Measurements from ENCODE around the gene CCNE1. TPM values are rescaled to one million over a fixed set of nuclear protein-coding genes. Genes with fewer than 3 reads are reported as not detected.

CCNE1 gene
- total and polyA plus RNA-seq, 3 experiments from 2014 or later, result 1.3 to 33.9 (median 30.3) TPM

DNA sequence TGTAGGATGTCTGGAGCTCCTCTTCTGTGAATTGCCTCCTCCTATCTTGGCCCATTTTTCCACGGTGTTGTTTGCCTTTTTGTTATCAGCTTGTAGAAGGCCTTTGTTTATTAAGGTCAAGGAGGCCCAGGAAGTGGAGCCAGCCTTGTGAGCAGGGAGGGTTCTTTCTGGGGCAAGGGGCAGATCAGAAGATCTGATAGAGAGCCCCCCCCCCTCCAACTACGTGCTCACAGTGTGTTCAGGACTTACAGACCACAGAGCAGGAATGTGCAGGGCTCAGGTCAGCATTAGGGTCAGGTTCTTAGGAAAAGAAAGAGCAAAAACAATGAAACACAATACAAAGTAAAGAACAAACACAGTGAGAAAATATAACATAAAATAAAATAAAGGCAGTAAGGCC lies 59.4 kb downstream of the CCNE1 start:
- Histone ChIP-seq H3K36me3 (ENCODE audit: insufficient read depth, low read length) (no peaks in the 10 kb centered on the region), H3K27me3 (ENCODE audit: insufficient read depth, low read length, poor library complexity, severe bottlenecking) (no peaks in the 10 kb centered on the region), H3K4me1 (ENCODE audit: insufficient read depth, low read length) (no peaks in the 10 kb centered on the region), H3K4me3 (ENCODE audit: low read length) (no peak overlapping the region), H3K27ac (ENCODE audit: low read depth, low read length) (no peak overlapping the region), H3K9me3 (ENCODE audit: low read length) (no peaks in the 10 kb centered on the region)
- H3K27me3 Mint-ChIP-seq, result peaks cover 10 to 26% of the 10 kb centered on the region in 2 donors
- H3K9me3 Mint-ChIP-seq, result peaks cover 0 to 13% (median 11%) of the 10 kb centered on the region in 5 donors
- CTCF ChIA-PET, result interaction anchor here (0.6 to 9.3 kb wide), 8 partner anchors 14 to 147 kb away, joined by 3 to 112 read pairs (median 4); no protein-coding TSS in a partner anchor
- POLR2A ChIA-PET, result interaction anchor here (0.6 kb wide), 1 partner anchor 110 kb away, joined by 3 read pairs; no protein-coding TSS in a partner anchor
- peaks cover 6 to 10% (median 7%) of the 10 kb centered on the region in 3 donors for H3K4me1 Mint-ChIP-seq
- no peak for DNase-seq
- H3K4me3 Mint-ChIP-seq, result peak overlapping the region in 1 of 7 donors; percentile 43
- H3K36me3 Mint-ChIP-seq, result no peaks in the 10 kb centered on the region
- H3K27ac Mint-ChIP-seq, result peak overlapping the region in 1 of 8 donors; percentile 81

DNA sequence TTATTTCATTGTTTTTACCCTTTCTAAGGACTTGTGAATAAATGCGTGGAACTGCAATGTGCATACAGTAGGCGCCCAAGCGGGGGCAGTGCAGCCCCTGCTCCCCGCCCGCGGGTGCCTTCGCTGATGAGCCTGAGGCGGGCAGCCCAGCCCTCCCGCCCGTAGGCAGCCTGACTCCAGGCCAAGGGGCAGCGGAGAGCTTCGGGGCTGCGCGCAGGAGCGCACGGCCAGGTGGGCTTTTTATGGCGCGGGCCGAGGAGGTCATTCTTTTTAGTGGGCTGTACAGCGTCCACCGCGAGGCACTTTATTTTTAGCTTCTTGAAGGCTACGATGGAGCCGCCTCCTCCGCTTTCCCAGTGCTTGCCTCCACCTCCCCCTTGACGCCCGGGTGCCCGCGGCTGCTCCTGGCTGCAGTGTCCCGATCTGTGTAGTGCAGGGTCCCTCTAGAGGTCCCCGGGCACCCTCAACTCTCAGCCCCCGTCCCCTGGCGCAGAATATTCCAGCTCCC lies 60.5 kb downstream of the CCNE1 start:
- Histone ChIP-seq H3K4me1 (ENCODE audit: insufficient read depth, low read length) (no peaks in the 10 kb centered on the region), H3K4me3 (ENCODE audit: low read length) (no peak overlapping the region), H3K27ac (ENCODE audit: low read depth, low read length) (no peak overlapping the region), H3K36me3 (ENCODE audit: insufficient read depth, low read length) (no peaks in the 10 kb centered on the region), H3K27me3 (ENCODE audit: insufficient read depth, low read length, poor library complexity, severe bottlenecking) (no peaks in the 10 kb centered on the region), H3K9me3 (ENCODE audit: low read length) (no peaks in the 10 kb centered on the region)
- peaks cover 6 to 14% (median 11%) of the 10 kb centered on the region in 3 donors for H3K4me1 Mint-ChIP-seq
- ChIA-PET POLR2A (interaction anchor here (0.6 kb wide), 1 partner anchor 34 kb away, joined by 3 read pairs; no protein-coding TSS in a partner anchor), CTCF (interaction anchor here (0.7 to 9.3 kb wide), 18 partner anchors 14 to 188 kb away, joined by 3 to 112 read pairs (median 6); partner anchors contain the start of gene C19orf12)
- H3K27ac Mint-ChIP-seq, result no peak overlapping the region
- no peaks in the 10 kb centered on the region for H3K36me3 Mint-ChIP-seq
- H3K9me3 Mint-ChIP-seq, result peaks cover 0 to 8% (median 4%) of the 10 kb centered on the region in 5 donors
- H3K27me3 Mint-ChIP-seq, result peaks cover 10 to 30% of the 10 kb centered on the region in 2 donors
- peak overlapping the region; percentile 20 to 78 (median 59) for H3K4me3 Mint-ChIP-seq
- peak in 1 of 5 donors; percentile 10 for DNase-seq

DNA sequence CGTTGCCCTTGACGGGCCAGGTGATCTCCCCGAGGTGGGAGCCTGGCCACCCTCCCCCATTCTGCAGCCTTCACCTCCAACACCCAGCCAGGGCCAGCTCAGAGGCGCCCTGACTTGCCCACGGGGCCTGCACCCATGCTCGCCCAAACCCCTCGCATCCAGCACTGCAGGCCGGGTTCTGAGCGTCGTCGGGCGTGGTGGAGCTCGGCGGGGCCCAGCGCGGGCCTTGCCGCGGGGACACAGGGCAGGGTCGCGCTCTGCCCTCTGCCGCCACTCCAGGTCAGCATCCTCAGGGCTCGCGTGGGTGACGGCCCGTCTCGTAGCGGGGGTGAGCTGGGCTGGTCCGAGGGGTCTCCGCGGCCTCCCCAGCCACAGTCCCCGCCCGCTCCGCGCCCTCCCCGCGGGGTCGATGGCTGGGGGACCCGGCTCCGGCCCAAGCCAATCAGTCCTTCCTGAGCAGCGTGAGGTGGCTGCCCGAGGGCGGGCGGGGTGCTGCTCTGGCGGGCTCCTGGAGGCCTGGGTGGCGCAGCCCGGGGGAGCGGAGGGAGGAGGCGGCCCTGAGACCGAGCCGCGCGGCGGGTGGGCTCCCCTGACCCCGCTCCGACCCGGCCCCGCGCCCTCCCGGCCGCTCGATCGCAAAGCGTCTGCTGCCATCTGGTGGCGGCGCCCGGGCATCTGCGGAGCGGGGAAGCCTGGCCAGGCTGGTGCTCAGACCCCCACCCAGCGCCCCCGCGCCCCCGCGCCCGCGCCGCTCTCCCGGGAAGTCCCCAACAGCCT lies 61.4 kb downstream of the CCNE1 start:
- ChIA-PET CTCF (interaction anchor here (0.7 to 9.3 kb wide), 16 partner anchors 15 to 187 kb away, joined by 3 to 112 read pairs (median 6); partner anchors contain the start of gene C19orf12), POLR2A (no interaction called here)
- Histone ChIP-seq H3K27ac (ENCODE audit: low read depth, low read length) (no peak overlapping the region), H3K4me1 (ENCODE audit: insufficient read depth, low read length) (no peaks in the 10 kb centered on the region), H3K36me3 (ENCODE audit: insufficient read depth, low read length) (no peaks in the 10 kb centered on the region), H3K27me3 (ENCODE audit: insufficient read depth, low read length, poor library complexity, severe bottlenecking) (no peaks in the 10 kb centered on the region), H3K9me3 (ENCODE audit: low read length) (no peaks in the 10 kb centered on the region), H3K4me3 (ENCODE audit: low read length) (peak overlapping the region; percentile 32)
- Mint-ChIP-seq H3K4me3 (peak overlapping the region in 6 of 7 donors; percentile 41 to 78 (median 66)), H3K27me3 (peaks cover 10 to 32% of the 10 kb centered on the region in 2 donors), H3K27ac (no peak overlapping the region), H3K4me1 (peaks cover 6 to 14% (median 11%) of the 10 kb centered on the region in 3 donors), H3K9me3 (peaks cover 0 to 3% (median 0%) of the 10 kb centered on the region in 5 donors), H3K36me3 (no peaks in the 10 kb centered on the region)
- DNase-seq, result peak; percentile 52 to 76 (median 65)

Other genes starting within 250 kb of the CCNE1 start
- 100 to 1,000 TPM; 150 to 156 TPM for gene POP4, start 205.7 kb upstream of the CCNE1 start, total RNA-seq
- gene POP4, start 205.7 kb upstream of the CCNE1 start, polyA plus RNA-seq, result 145 TPM
- 10 to 100 TPM; 21.3 to 23.0 TPM for gene PLEKHF1, start 146.5 kb upstream of the CCNE1 start, total RNA-seq
- 57.7 TPM for gene PLEKHF1, start 146.5 kb upstream of the CCNE1 start, polyA plus RNA-seq
- gene C19orf12, start 96.7 kb upstream of the CCNE1 start, total RNA-seq, result 10 to 100 TPM; 32.3 to 35.3 TPM
- gene C19orf12, start 96.7 kb upstream of the CCNE1 start, polyA plus RNA-seq, result 33.0 TPM
- gene URI1, start 130.2 kb downstream of the CCNE1 start, total RNA-seq, result 10 to 100 TPM; 71.6 to 76.9 TPM
- gene URI1, start 130.2 kb downstream of the CCNE1 start, polyA plus RNA-seq, result 35.6 TPM

Measured in CD8-positive, alpha-beta memory T cell (primary cell).